Neural progenitor cell (in vitro differentiated cells): Measurements from ENCODE around the gene ARHGAP8. TPM values are rescaled to one million over a fixed set of nuclear protein-coding genes. Genes with fewer than 3 reads are reported as not detected.
"Not testable (repeated sequence)": the region's sequence is repeated elsewhere in the genome, so short reads cannot be mapped to it uniquely, and the experiment has no call there.

ENCODE experiments used
- DNase-seq: peaks from one replicate; pipeline ENCODE4 v3.0.0-alpha.2; 2016; ENCODE audit warnings: low spot score
- H2AFZ ChIP-seq: fragments of 200-600 bp; sonication (generic); replicated peaks from 2 replicates; pipeline ENCODE4 v1.6.1; 2016; ENCODE audit warnings: antibody characterized with exemption
- H3F3A ChIP-seq: fragments of 200-600 bp; sonication (generic); 2 replicates; pipeline ENCODE4 v1.6.1; 2016; ENCODE audit warnings: antibody characterized with exemption, low read depth
- H3K27ac ChIP-seq: fragments of 200-600 bp; sonication (generic); 2 replicates; pipeline ENCODE4 v1.5.1; 2016; ENCODE audit warnings: mild to moderate bottlenecking
- H3K27me3 ChIP-seq: fragments of 200-600 bp; sonication (generic); 2 replicates; pipeline ENCODE4 v1.6.1; 2016; ENCODE audit warnings: mild to moderate bottlenecking, moderate library complexity
- H3K36me3 ChIP-seq: fragments of 200-600 bp; sonication (generic); 2 replicates; pipeline ENCODE4 v1.5.1; 2016
- H3K4me1 ChIP-seq: fragments of 200-600 bp; sonication (generic); 2 replicates; pipeline ENCODE4 v1.6.1; 2016; ENCODE audit warnings: mixed run types
- H3K4me2 ChIP-seq: fragments of 200-600 bp; sonication (generic); 2 replicates; pipeline ENCODE4 v1.6.1; 2016
- H3K4me3 ChIP-seq: fragments of 200-600 bp; sonication (generic); 2 replicates; pipeline ENCODE4 v1.5.1; 2016
- H3K79me2 ChIP-seq: fragments of 200-600 bp; sonication (generic); 2 replicates; pipeline ENCODE4 v1.6.1; 2016; ENCODE audit warnings: low read depth
- H3K9ac ChIP-seq: fragments of 200-600 bp; sonication (generic); 2 replicates; pipeline ENCODE4 v1.6.1; 2016
- H3K9me3 ChIP-seq: fragments of 200-600 bp; sonication (generic); 2 replicates; pipeline ENCODE4 v1.5.1; 2016; ENCODE audit warnings: low read depth
- H4K20me1 ChIP-seq: fragments of 200-600 bp; sonication (generic); 2 replicates; pipeline ENCODE4 v1.6.1; 2016; ENCODE audit warnings: low read depth
- H3K27ac Mint-ChIP-seq: 3 replicates; pipeline ENCODE4 v1.8.0; 2021; ENCODE audit warnings: mixed read lengths
- H3K27me3 Mint-ChIP-seq: 2 replicates; pipeline ENCODE4 v1.8.0; 2022; ENCODE audit warnings: low read depth, mild to moderate bottlenecking, inconsistent platforms, moderate library complexity, mixed read lengths; ENCODE audit not compliant: insufficient read depth
- H3K36me3 Mint-ChIP-seq: 3 replicates; pipeline ENCODE4 v1.8.0; 2021; ENCODE audit warnings: mixed read lengths
- H3K4me1 Mint-ChIP-seq: 3 replicates; pipeline ENCODE4 v1.8.0; 2021; ENCODE audit warnings: mixed read lengths
- H3K4me3 Mint-ChIP-seq: 3 replicates; pipeline ENCODE4 v1.8.0; 2021; ENCODE audit warnings: mild to moderate bottlenecking, moderate library complexity, mixed read lengths
- H3K9me3 Mint-ChIP-seq: 3 replicates; pipeline ENCODE4 v1.8.0; 2020; ENCODE audit warnings: mixed read lengths
- CTCF ChIP-seq: fragments of 200-600 bp; sonication (generic); IDR thresholded peaks from 2 replicates; pipeline ENCODE4 v1.5.1; 2017; ENCODE audit warnings: antibody characterized with exemption, mild to moderate bottlenecking
- EZH2 ChIP-seq: fragments of 200-600 bp; sonication (generic); IDR thresholded peaks from 2 replicates; pipeline ENCODE4 v1.6.1; 2017; ENCODE audit warnings: antibody characterized with exemption, mild to moderate bottlenecking, moderate library complexity
- EZH2phosphoT487 ChIP-seq: fragments of 200-600 bp; sonication (generic); IDR thresholded peaks from 2 replicates; pipeline ENCODE4 v1.6.1; 2017; ENCODE audit warnings: antibody characterized with exemption
- total RNA-seq: library from RNA; depleted of rRNA; stranded (reverse); fragments of >200 nt; gene quantifications from 2 replicates; pipeline ENCODE4 v1.2.3, GENCODE V29; 2015; ENCODE audit warnings: low replicate concordance

Gene ARHGAP8
- total RNA-seq, 1 donor from 2014 or later, result 3.0 TPM

- peaks cover 2% of the 10 kb centered on the region for H3F3A ChIP-seq
- H3K9me3 ChIP-seq, result no peaks in the 10 kb centered on the region
- H3K36me3 ChIP-seq, result no peaks in the 10 kb centered on the region
- Mint-ChIP-seq H3K4me3 (no peak overlapping the region), H3K27ac (no peak overlapping the region), H3K9me3 (no peaks in the 10 kb centered on the region), H3K36me3 (no peaks in the 10 kb centered on the region), H3K27me3 (peaks cover 14% of the 10 kb centered on the region), H3K4me1 (peaks cover 2% of the 10 kb centered on the region)
- no peak overlapping the region for H3K4me2 ChIP-seq
- no peak for TF ChIP-seq CTCF
- no peak for TF ChIP-seq EZH2
- no peak for TF ChIP-seq EZH2phosphoT487
- peaks cover 3% of the 10 kb centered on the region for H4K20me1 ChIP-seq
- no peaks in the 10 kb centered on the region for H3K79me2 ChIP-seq
- no peak for DNase-seq
- no peak overlapping the region for H2AFZ ChIP-seq
- H3K27ac ChIP-seq, result no peak overlapping the region
- no peak overlapping the region for H3K9ac ChIP-seq
- H3K4me1 ChIP-seq, result no peaks in the 10 kb centered on the region
- H3K27me3 ChIP-seq, result no peaks in the 10 kb centered on the region
- no peak overlapping the region for H3K4me3 ChIP-seq
These were observed 14.0 kb upstream of the ARHGAP8 start for GRCh38 chr22:44738347-44738715.

GRCh38 chr22:44739024-44739423 lies 13.4 kb upstream of the ARHGAP8 start:
- Mint-ChIP-seq H3K9me3 (no peaks in the 10 kb centered on the region), H3K4me3 (no peak overlapping the region), H3K27me3 (peaks cover 16% of the 10 kb centered on the region), H3K36me3 (no peaks in the 10 kb centered on the region), H3K27ac (no peak overlapping the region), H3K4me1 (peaks cover 2% of the 10 kb centered on the region)
- Histone ChIP-seq H3K27me3 (no peaks in the 10 kb centered on the region), H3K9ac (no peak overlapping the region), H4K20me1 (peaks cover 3% of the 10 kb centered on the region), H2AFZ (no peak overlapping the region), H3K79me2 (no peaks in the 10 kb centered on the region), H3K4me2 (no peak overlapping the region), H3K27ac (no peak overlapping the region), H3K4me3 (no peak overlapping the region), H3K36me3 (no peaks in the 10 kb centered on the region), H3K9me3 (no peaks in the 10 kb centered on the region), H3K4me1 (no peaks in the 10 kb centered on the region), H3F3A (no peaks in the 10 kb centered on the region)
- DNase-seq, result no peak
- TF ChIP-seq EZH2, result no peak
- no peak for TF ChIP-seq CTCF

GRCh38 chr22:44739666-44740065 lies 12.7 kb upstream of the ARHGAP8 start:
- H3K9me3 ChIP-seq, H3K27me3 ChIP-seq, H3K4me3 Mint-ChIP-seq, H3F3A ChIP-seq, H3K27ac ChIP-seq, H3K36me3 ChIP-seq, H3K9me3 Mint-ChIP-seq, H3K9ac ChIP-seq, H3K79me2 ChIP-seq, H3K4me1 ChIP-seq, H3K4me1 Mint-ChIP-seq, H2AFZ ChIP-seq, H3K4me2 ChIP-seq, H3K4me3 ChIP-seq, DNase-seq, H3K27ac Mint-ChIP-seq, H4K20me1 ChIP-seq, H3K36me3 Mint-ChIP-seq: not testable (repeated sequence)
- H3K27me3 Mint-ChIP-seq, result peaks cover 16% of the 10 kb centered on the region

GRCh38 chr22:44740307-44740706 lies 12.1 kb upstream of the ARHGAP8 start:
- Mint-ChIP-seq H3K9me3 (no peaks in the 10 kb centered on the region), H3K36me3 (no peaks in the 10 kb centered on the region), H3K27me3 (peaks cover 16% of the 10 kb centered on the region), H3K4me3 (no peak overlapping the region), H3K27ac (no peak overlapping the region), H3K4me1 (peaks cover 2% of the 10 kb centered on the region)
- Histone ChIP-seq H3F3A (no peaks in the 10 kb centered on the region), H3K9ac (no peak overlapping the region), H3K27ac (no peak overlapping the region), H4K20me1 (no peaks in the 10 kb centered on the region), H3K9me3 (no peaks in the 10 kb centered on the region), H3K4me2 (no peak overlapping the region), H3K4me3 (no peak overlapping the region), H3K79me2 (no peaks in the 10 kb centered on the region), H3K36me3 (no peaks in the 10 kb centered on the region), H2AFZ (no peak overlapping the region), H3K4me1 (no peaks in the 10 kb centered on the region), H3K27me3 (no peaks in the 10 kb centered on the region)
- no peak for DNase-seq
- TF ChIP-seq CTCF, result no peak
- no peak for TF ChIP-seq EZH2
- TF ChIP-seq EZH2phosphoT487, result no peak
